Muscle of arm (tissue), 14 donors: ENCODE results near the gene SOST. TPM values are rescaled to one million over a fixed set of nuclear protein-coding genes. Genes with fewer than 3 reads are reported as not detected.
"Not testable (repeated sequence)": the region's sequence is repeated elsewhere in the genome, so short reads cannot be mapped to it uniquely, and the experiment has no call there.

ENCODE experiments used
- DNase-seq: peaks from one replicate; pipeline ENCODE4 v3.0.0-alpha.2; 2013
- long read RNA-seq, 11 donors: transcript quantifications; one replicate each; lab custom pipeline, GENCODE V29; 2026
- polyA plus RNA-seq, 12 donors: library from polyadenylated mRNA; unstranded; fragments of 120-200 nt; gene quantifications; one replicate each; pipeline ENCODE4 v1.2.1, GENCODE V29; 2013; ENCODE audit not compliant: insufficient read length in 12 of 12

The SOST gene
- polyA plus RNA-seq: 1 to 10 TPM in 2 of 12 donors, under 1 TPM in 2, not detected in 8; 0.25 to 4.3 (median 1.2) TPM
- long read RNA-seq, donor 1: 0 reads
- long read RNA-seq, donor 2: 0 reads
- long read RNA-seq, donor 3: 0 reads
- long read RNA-seq, donor 4: 0 reads
- long read RNA-seq, donor 5: 0 reads
- long read RNA-seq, donor 6: 0 reads
- long read RNA-seq, donor 7: 0 reads
- long read RNA-seq, donor 8: 0 reads
- long read RNA-seq, donor 9, partial matches to known transcripts: 0 of 1 reads
- long read RNA-seq, donor 9, other reads (novel, unspliced or antisense): 0 of 1 reads
- long read RNA-seq, donor 10, partial matches to known transcripts: 0 of 1 reads
- long read RNA-seq, donor 10, other reads (novel, unspliced or antisense): 0 of 1 reads
- long read RNA-seq, donor 11: 0 reads

- DNase-seq: no peak
Observed at GRCh38 chr17:43758497-43759174, at the start of gene SOST. TSS of gene SOST (minus strand) at chr17:43758791. CDS start at chr17:43758741, 50 bp downstream.

DNA sequence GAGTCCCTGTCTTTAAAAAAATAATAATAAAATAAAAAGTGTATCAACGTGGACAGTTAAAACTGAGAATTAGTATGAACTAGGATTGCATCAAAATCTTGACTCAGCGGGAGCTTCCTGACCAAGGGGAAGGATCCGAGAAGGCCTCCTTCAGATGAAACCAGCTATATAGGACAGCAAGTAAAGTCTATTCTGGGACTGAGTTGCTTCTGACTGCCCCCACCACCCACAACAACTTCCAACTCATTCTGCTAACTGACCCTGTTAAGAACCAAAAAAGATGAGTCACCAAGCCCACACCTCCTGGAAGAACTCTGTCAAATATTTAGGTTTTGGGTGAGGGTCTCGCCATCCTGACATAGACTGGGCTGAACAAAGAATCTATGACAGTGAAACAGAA, 49.5 kb upstream of the SOST start:
- no peak for DNase-seq

DNA sequence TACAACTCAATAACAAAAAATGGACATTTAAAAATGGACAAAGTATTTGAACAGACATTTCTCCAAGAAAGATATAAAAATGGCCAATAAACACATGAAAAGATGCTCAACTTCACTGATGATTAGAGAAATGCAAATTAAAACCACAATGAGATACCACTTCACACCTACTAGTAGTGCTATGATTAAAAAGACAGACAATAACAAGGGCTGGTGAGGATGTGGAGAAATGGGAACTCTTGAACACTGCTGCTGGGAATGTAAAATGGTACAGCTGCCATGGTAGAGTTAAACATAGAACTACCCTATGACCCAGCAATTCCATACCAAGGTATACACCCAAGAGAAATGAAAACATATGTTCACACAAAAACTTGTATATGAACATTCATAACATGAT, 46.5 kb upstream of the SOST start:
- DNase-seq: no peak

- no peak for DNase-seq
Observed at GRCh38 chr17:43803758-43804157, 45.2 kb upstream of the SOST start.

- no peak for DNase-seq
Observed at GRCh38 chr17:43801844-43802243, 43.3 kb upstream of the SOST start.

GRCh38 chr17:43800736-43801135, 42.1 kb upstream of the SOST start:
- DNase-seq: no peak

DNA sequence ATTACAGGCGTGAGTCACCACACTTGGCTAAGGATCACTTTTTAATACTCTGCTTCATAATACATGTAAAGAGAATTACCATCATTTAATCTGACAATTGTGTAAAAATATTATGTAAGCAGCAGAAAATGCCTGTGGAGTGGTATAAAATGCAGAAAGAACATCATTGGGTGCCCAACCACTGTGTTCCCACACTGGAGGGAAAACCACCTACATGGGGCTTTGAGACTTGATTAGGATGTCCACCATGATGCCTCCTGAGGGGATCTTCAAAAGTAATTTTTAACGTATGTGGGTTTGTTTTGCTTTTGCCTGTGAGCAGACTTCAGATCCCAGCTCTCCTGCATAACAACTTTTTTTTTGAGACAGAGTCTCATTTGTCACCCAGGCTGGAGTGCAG, 40.5 kb upstream of the SOST start:
- DNase-seq: no peak

GRCh38 chr17:43798024-43798423, 39.4 kb upstream of the SOST start:
- DNase-seq: not testable (repeated sequence)

GRCh38 chr17:43792668-43793067, 34.1 kb upstream of the SOST start:
- not testable (repeated sequence) for DNase-seq

DNA sequence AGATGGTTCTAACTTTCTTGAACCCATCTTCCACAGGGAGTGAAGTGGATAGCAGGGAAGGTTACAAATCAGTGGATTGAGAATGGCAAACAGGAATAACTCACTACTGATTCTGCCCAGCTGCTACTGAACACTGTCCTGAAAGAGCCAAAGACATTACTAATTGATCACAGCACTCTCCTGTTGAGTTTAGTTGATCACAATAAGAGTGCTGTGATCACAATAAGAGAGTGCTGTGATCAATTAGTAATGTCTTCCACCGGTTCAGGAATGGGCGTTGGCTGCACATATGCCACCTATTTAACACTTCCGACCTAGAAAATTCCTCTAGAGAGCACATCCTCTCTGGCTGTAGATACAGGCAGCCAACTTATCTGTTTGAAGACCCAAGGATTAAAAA, 33.0 kb upstream of the SOST start:
- DNase-seq: no peak

- no peak for DNase-seq
Observed at GRCh38 chr17:43790311-43790940, 31.8 kb upstream of the SOST start.

DNA sequence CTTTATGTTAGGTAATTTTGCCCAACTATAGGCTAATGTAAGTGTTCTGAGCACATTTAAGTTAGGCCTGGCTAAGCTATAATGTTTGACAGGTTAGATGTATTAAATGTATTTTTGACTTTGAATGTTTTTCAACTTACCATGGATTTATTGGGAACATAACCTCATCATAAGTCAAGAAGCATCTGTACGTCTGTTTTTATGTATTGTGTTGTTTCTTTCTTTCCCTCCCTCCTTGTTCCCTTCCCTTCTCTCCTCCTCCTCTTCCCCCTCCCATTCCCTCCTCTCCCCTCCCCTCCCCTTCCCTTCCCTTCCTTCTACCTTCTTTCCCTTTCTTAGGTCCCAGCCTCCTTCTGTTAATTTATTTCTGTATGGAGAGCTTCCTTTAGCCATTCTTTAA, 30.9 kb upstream of the SOST start:
- DNase-seq: no peak

- DNase-seq: no peak
Observed at GRCh38 chr17:43788540-43788939, 29.9 kb upstream of the SOST start.

GRCh38 chr17:43787728-43788127, 29.1 kb upstream of the SOST start:
- DNase-seq: no peak

- DNase-seq: peak; percentile 45
Observed at GRCh38 chr17:43784628-43785101, 26.1 kb upstream of the SOST start.

DNA sequence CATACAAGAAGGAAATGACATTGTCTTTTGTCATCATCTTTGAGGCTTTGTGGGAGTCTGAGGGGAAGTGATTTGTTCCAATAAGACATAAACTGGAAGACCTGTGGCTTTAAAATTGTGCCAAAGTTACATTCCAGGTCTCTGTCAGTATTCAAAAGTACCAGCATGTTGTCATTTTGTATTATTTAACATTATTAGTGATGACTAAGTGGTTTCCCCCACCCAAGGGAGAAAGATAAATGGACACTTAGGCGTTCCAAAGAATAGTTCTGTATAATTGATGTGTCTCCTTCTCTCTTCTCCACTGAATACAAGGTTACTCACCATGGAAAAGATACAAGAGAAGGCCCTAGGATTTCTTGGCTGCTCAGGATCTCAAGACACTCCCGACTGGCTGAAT, 25.5 kb upstream of the SOST start:
- DNase-seq: no peak

DNA sequence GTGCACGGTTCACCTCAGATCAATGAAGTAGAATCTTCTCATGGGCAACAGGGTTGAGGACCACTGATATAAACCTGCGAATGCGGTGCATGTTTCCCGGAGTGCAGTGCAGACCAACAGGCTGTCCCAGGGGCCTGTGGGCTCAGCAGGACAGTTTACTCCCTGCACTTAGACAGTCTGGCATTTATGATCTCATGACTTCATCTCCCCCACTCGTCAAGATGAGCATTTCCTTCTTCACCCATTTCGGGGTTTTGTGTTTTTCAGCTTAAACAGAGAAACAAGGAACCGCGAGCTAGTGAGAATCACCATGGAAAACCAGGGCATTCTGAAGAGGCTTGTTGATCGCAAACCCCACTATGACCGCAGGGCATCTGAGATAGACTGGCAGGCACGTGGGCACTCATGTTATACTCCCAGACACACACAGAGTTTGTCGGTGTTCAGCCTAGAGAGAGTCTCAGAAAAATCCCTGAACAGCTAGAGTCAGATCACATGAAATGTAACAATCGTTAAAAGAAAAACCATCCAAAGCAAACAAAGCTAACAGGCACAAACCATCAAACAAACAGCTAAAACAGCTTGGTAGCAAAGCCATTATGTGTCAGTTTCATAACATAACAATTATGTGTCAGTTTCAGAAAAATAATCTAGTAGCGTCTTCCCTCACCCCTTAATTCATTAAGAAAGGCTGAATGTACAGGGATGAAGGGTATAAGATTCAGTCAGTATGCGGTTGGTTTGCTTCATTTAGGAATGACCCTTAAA, 24.5 kb upstream of the SOST start:
- no peak for DNase-seq

- DNase-seq: no peak
Observed at GRCh38 chr17:43780135-43780534, 21.5 kb upstream of the SOST start, which contains the start of gene CFAP97D1. TSS of gene CFAP97D1 (plus strand) at chr17:43780435. CDS start at chr17:43780463, 28 bp downstream.

- DNase-seq: no peak
Observed at GRCh38 chr17:43779145-43780125, 20.8 kb upstream of the SOST start.

- peak; percentile 90 for DNase-seq
Observed at GRCh38 chr17:43778337-43779144, 19.9 kb upstream of the SOST start, which contains the start of gene DUSP3. TSS of gene DUSP3 (minus strand) at chr17:43778977. CDS start at chr17:43778924, 53 bp downstream.
